B cell (primary cell): Measurements from ENCODE around the gene CD38. TPM values are rescaled to one million over a fixed set of nuclear protein-coding genes. Genes with fewer than 3 reads are reported as not detected.

ENCODE experiments used
- ATAC-seq: fragments of 200-7000 bp; cut with Tn5 transposase; one replicate; pipeline ENCODE4 v1.10.0; 2021; ENCODE audit warnings: low read depth, mild to moderate bottlenecking, moderate number of reproducible peaks, moderate library complexity
- CTCF ChIA-PET: fragments of 350-600 bp; sonication (Branson Sonifier 250); formaldehyde crosslinking; loops from one replicate; lab custom pipeline; 2021; ENCODE audit warnings: antibody characterized with exemption, inconsistent platforms; lab: Charles Lee
- POLR2A ChIA-PET: fragments of 350-600 bp; sonication (Branson Sonifier 250); formaldehyde crosslinking; loops from one replicate; lab custom pipeline; 2021; ENCODE audit warnings: antibody characterized with exemption; lab: Charles Lee
- DNase-seq: peaks from one replicate; pipeline ENCODE4 v3.0.0; 2013
- H2AFZ ChIP-seq: 2 replicates; pipeline ENCODE4 v1.6.1; 2012; ENCODE audit warnings: mild to moderate bottlenecking, low read depth, low read length; ENCODE audit not compliant: insufficient read depth, poor library complexity, severe bottlenecking
- H3K27ac ChIP-seq, 2 donors: 1 replicate in 1 of 2; 2 replicates in 1 of 2; pipeline ENCODE4 v1.5.1; 2012 to 2013; ENCODE audit warnings: low read length in 2 of 2, mild to moderate bottlenecking in 2 of 2, moderate library complexity in 1 of 2
- H3K27me3 ChIP-seq, 4 experiments: fragments of 200-600 bp in 1 of 4; sonication (generic) in 1 of 4; replicated peaks in 1 of 4; 1 replicate in 2 of 4; 2 replicates in 2 of 4; pipeline versions ENCODE4 v1.6.1 to v1.7.0; 2013 to 2016; ENCODE audit warnings: low read length in 3 of 4, mild to moderate bottlenecking in 2 of 4, mixed read lengths in 1 of 4, moderate library complexity in 1 of 4; ENCODE audit not compliant: insufficient read depth in 4 of 4, control insufficient read depth in 3 of 4; ENCODE audit errors: control extremely low read depth in 1 of 4
- H3K36me3 ChIP-seq, 2 experiments: replicated peaks in 1 of 2; 1 replicate in 1 of 2; 2 replicates in 1 of 2; pipeline versions ENCODE4 v1.6.1 to v1.7.1; 2013; ENCODE audit warnings: low read length in 1 of 2; ENCODE audit not compliant: insufficient read depth in 2 of 2, control insufficient read depth in 1 of 2; ENCODE audit errors: control extremely low read depth in 1 of 2, extremely low read depth in 1 of 2
- H3K4me1 ChIP-seq, 2 donors: fragments of 200-600 bp in 1 of 2; sonication (generic) in 1 of 2; 1 replicate in 1 of 2; 2 replicates in 1 of 2; pipeline versions ENCODE4 v1.5.1 to v1.6.1; 2013 to 2017; ENCODE audit warnings: low read length in 2 of 2; ENCODE audit not compliant: control insufficient read depth in 2 of 2, insufficient read depth in 2 of 2
- H3K4me2 ChIP-seq: replicated peaks from 2 replicates; pipeline ENCODE3; 2012; ENCODE audit warnings: mild to moderate bottlenecking, low read depth, low read length; ENCODE audit not compliant: poor library complexity, severe bottlenecking
- H3K4me3 ChIP-seq, 5 experiments: fragments of 200-600 bp in 1 of 5; sonication (generic) in 1 of 5; 1 replicate in 3 of 5; 2 replicates in 2 of 5; pipeline versions ENCODE4 v1.5.1 to v1.7.0; 2011 to 2016; ENCODE audit warnings: low read length in 4 of 5, mild to moderate bottlenecking in 4 of 5, low read depth in 2 of 5, control low read depth in 1 of 5, moderate library complexity in 1 of 5; ENCODE audit not compliant: insufficient read depth in 1 of 5; ENCODE audit errors: control extremely low read depth in 1 of 5, extremely low read depth in 1 of 5
- H3K79me2 ChIP-seq: fragments of 200-600 bp; sonication (generic); one replicate; pipeline ENCODE4 v1.6.0; 2016; ENCODE audit warnings: low read length; ENCODE audit not compliant: control insufficient read depth, insufficient read depth
- H3K9ac ChIP-seq: fragments of 200-600 bp; sonication (generic); 2 replicates; pipeline ENCODE4 v1.6.1; 2017; ENCODE audit warnings: mild to moderate bottlenecking, low read length, moderate library complexity
- H3K9me3 ChIP-seq, 3 donors: one replicate each; pipeline versions ENCODE4 v1.6.1 to v1.7.1; 2013; ENCODE audit warnings: low read length in 2 of 3; ENCODE audit not compliant: control insufficient read depth in 2 of 3, insufficient read depth in 1 of 3; ENCODE audit errors: control extremely low read depth in 1 of 3
- H4K20me1 ChIP-seq: 2 replicates; pipeline ENCODE4 v1.6.0; 2012; ENCODE audit warnings: mild to moderate bottlenecking, low read length; ENCODE audit not compliant: insufficient read depth, control insufficient read depth, poor library complexity, severe bottlenecking
- H3K27ac Mint-ChIP-seq: one replicate; pipeline ENCODE4 v1.8.0; 2021; ENCODE audit warnings: mixed read lengths
- H3K27me3 Mint-ChIP-seq: one replicate; pipeline ENCODE4 v1.8.0; 2021; ENCODE audit warnings: mixed read lengths
- H3K4me1 Mint-ChIP-seq: one replicate; pipeline ENCODE4 v1.8.0; 2021; ENCODE audit warnings: mixed read lengths
- H3K4me3 Mint-ChIP-seq: one replicate; pipeline ENCODE4 v1.8.0; 2021; ENCODE audit warnings: mixed read lengths
- H3K9me3 Mint-ChIP-seq: one replicate; pipeline ENCODE4 v1.8.0; 2022; ENCODE audit warnings: mixed read lengths; ENCODE audit not compliant: insufficient read depth
- EZH2 ChIP-seq: IDR thresholded peaks from 2 replicates; pipeline ENCODE4 v1.6.1; 2012; ENCODE audit warnings: borderline replicate concordance, low read depth, mild to moderate bottlenecking, moderate library complexity, low read length; ENCODE audit not compliant: insufficient read depth, poor library complexity, severe bottlenecking
- WGBS: methylation state at CpG from one replicate; pipeline ENCODE4 v1.1.5; 2013; ENCODE audit warnings: missing lambda C conversion rate; ENCODE audit not compliant: insufficient coverage; 5-methylcytosine and 5-hydroxymethylcytosine counted together
- intact Hi-C: fragments of 100-400 bp; cut with micrococcal nuclease; formaldehyde crosslinking; loops from one replicate; pipeline ENCODE4 v1.10.0; 2022
- polyA plus RNA-seq: library from polyadenylated mRNA; depleted of rRNA; stranded (reverse); fragments of >200 nt; gene quantifications from 2 replicates; pipeline ENCODE4 v1.2.3, GENCODE V29; 2012
- total RNA-seq, 2 donors: library from RNA; stranded (reverse); fragments of 120-200 nt in 1 of 2; gene quantifications; 1 replicate in 1 of 2; 2 replicates in 1 of 2; pipeline versions ENCODE4 v1.2.3 to v1.2.4, GENCODE V29; 2013 to 2022
- TF ChIP-seq, protein P1 (sequence below): fragments of 200-600 bp; IDR thresholded peaks from one replicate; pipeline ENCODE4 v1.8.0; 2022; ENCODE audit warnings: antibody characterized with exemption, mild to moderate bottlenecking

The CD38 gene
- total and polyA plus RNA-seq, 2 donors (not counting 1 experiment from before 2014, with no cell fraction given): 10.1 to 12.9 TPM

DNA sequence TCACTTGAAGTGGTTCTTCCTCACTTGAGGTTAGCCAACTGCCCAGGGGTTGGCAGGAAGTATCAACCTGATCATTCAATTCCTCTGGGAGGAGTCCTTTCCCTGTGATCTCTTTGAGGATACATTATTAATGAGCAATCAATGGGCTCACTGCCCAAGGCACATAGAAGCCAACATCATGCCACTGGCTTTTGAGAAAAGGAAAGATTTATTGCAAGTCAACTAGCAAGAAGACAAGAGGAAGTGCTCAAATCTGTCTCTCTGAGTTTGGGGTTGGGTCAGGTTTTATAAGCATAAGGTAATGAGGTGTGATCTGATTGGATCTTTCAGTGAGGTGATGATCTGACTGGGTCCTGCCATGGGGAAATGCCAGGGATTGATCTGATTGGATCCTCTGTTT, 120.8 kb downstream of the CD38 start:
- Histone ChIP-seq H3K4me1 (no peaks in the 10 kb centered on the region), H4K20me1 (no peaks in the 10 kb centered on the region), H3K9me3 (no peaks in the 10 kb centered on the region), H3K4me3 (no peak overlapping the region), H3K9ac (no peak overlapping the region), H3K79me2 (no peaks in the 10 kb centered on the region), H3K27me3 (peaks cover 0 to 5% (median 2%) of the 10 kb centered on the region in 4 experiments), H3K36me3 (no peaks in the 10 kb centered on the region), H3K4me2 (no peak overlapping the region), H2AFZ (no peak overlapping the region), H3K27ac (no peak overlapping the region)
- no peaks in the 10 kb centered on the region for H3K4me1 Mint-ChIP-seq
- no peak overlapping the region for H3K27ac Mint-ChIP-seq
- ATAC-seq (no peak), DNase-seq (no peak)
- POLR2A ChIA-PET: no interaction called here
- CTCF ChIA-PET: interaction anchor here (1.0 kb wide), 1 partner anchor 16 kb away, joined by 5 read pairs; no protein-coding TSS in a partner anchor
- no peak for TF ChIP-seq EZH2
- TF ChIP-seq, protein P1, sequence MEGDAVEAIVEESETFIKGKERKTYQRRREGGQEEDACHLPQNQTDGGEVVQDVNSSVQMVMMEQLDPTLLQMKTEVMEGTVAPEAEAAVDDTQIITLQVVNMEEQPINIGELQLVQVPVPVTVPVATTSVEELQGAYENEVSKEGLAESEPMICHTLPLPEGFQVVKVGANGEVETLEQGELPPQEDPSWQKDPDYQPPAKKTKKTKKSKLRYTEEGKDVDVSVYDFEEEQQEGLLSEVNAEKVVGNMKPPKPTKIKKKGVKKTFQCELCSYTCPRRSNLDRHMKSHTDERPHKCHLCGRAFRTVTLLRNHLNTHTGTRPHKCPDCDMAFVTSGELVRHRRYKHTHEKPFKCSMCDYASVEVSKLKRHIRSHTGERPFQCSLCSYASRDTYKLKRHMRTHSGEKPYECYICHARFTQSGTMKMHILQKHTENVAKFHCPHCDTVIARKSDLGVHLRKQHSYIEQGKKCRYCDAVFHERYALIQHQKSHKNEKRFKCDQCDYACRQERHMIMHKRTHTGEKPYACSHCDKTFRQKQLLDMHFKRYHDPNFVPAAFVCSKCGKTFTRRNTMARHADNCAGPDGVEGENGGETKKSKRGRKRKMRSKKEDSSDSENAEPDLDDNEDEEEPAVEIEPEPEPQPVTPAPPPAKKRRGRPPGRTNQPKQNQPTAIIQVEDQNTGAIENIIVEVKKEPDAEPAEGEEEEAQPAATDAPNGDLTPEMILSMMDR: no peak
- no peaks in the 10 kb centered on the region for H3K9me3 Mint-ChIP-seq
- intact Hi-C loops: no loop called here
- H3K27me3 Mint-ChIP-seq: peaks cover 7% of the 10 kb centered on the region
- no peak overlapping the region for H3K4me3 Mint-ChIP-seq

GRCh38 chr4:15899511-15899910, 121.4 kb downstream of the CD38 start:
- Histone ChIP-seq H3K27me3 (peaks cover 0 to 5% (median 2%) of the 10 kb centered on the region in 4 experiments), H2AFZ (no peak overlapping the region), H3K9me3 (no peaks in the 10 kb centered on the region), H3K79me2 (no peaks in the 10 kb centered on the region), H3K27ac (no peak overlapping the region), H3K4me2 (no peak overlapping the region), H4K20me1 (no peaks in the 10 kb centered on the region), H3K36me3 (no peaks in the 10 kb centered on the region), H3K4me3 (no peak overlapping the region), H3K4me1 (no peaks in the 10 kb centered on the region), H3K9ac (no peak overlapping the region)
- no CpG with 5 or more reads among the region's 1 CpG for WGBS
- intact Hi-C loops: no loop called here
- DNase-seq: no peak
- Mint-ChIP-seq H3K27ac (no peak overlapping the region), H3K27me3 (peaks cover 12% of the 10 kb centered on the region), H3K4me3 (no peak overlapping the region), H3K4me1 (no peaks in the 10 kb centered on the region), H3K9me3 (no peaks in the 10 kb centered on the region)
- ATAC-seq: no peak
- no peak for TF ChIP-seq EZH2
- ChIA-PET CTCF (no interaction called here), POLR2A (no interaction called here)
